K562 (cell line): ENCODE results near the gene NUP205. TPM values are rescaled to one million over a fixed set of nuclear protein-coding genes. Genes with fewer than 3 reads are reported as not detected.

Experiments used
- NR2F6 ChIP-seq: fragments of 450-650 bp; formaldehyde crosslinking; IDR thresholded peaks from 2 replicates; pipeline ENCODE4 v1.4.0; 2020; ENCODE audit warnings: mild to moderate bottlenecking
- polyA plus RNA-seq, 8 experiments: library from polyadenylated mRNA; depleted of rRNA in 4 of 8; stranded (reverse) in 5 of 8; unstranded in 3 of 8; fragments of >200 nt; fragmentation: Nextera tagmentation in 2 of 8; fragmentation: Illumina TruSeq in 1 of 8; extraction: Ambion mirVana in 2 of 8; extraction: Trizol in 1 of 8; gene quantifications; 2 replicates each; pipeline versions ENCODE4 v1.2.1 to v1.2.3, GENCODE V29; 2011 to 2014; ENCODE audit warnings: inconsistent platforms in 1 of 8, missing spikeins in 1 of 8
- total RNA-seq, 7 experiments: library from RNA; depleted of rRNA in 6 of 7; stranded (reverse); fragments of >200 nt in 6 of 7; fragmentation: Illumina TruSeq in 2 of 7; extraction: Trizol in 2 of 7; gene quantifications; 2 replicates each; pipeline versions ENCODE4 v1.2.1 to v1.2.3, GENCODE V29; 2011 to 2021; ENCODE audit warnings: low replicate concordance in 1 of 7
- TF ChIP-seq, protein P1 (sequence below), 2 experiments: fragments of 450-650 bp in 1 of 2; sonication (generic) in 1 of 2; formaldehyde crosslinking in 1 of 2; IDR thresholded peaks; 2 replicates each; pipeline versions ENCODE4 v1.7.1 to v1.9.0; 2016 to 2022; ENCODE audit warnings: inconsistent platforms in 1 of 2, mild to moderate bottlenecking in 1 of 2, missing genetic modification reagents in 1 of 2
- TF ChIP-seq, protein P2 (sequence below): fragments of 250-450 bp; sonication (Bioruptor Pico); IDR thresholded peaks from 2 replicates; pipeline ENCODE4 v1.4.0; 2020; ENCODE audit warnings: mild to moderate bottlenecking, moderate library complexity, borderline replicate concordance

Gene NUP205
- total and polyA plus RNA-seq, 9 of the 15 experiments (the other 6 are each of a cell fraction or from before 2014, with no cell fraction given): 101 to 282 (median 193) TPM

- TF ChIP-seq, protein P1, sequence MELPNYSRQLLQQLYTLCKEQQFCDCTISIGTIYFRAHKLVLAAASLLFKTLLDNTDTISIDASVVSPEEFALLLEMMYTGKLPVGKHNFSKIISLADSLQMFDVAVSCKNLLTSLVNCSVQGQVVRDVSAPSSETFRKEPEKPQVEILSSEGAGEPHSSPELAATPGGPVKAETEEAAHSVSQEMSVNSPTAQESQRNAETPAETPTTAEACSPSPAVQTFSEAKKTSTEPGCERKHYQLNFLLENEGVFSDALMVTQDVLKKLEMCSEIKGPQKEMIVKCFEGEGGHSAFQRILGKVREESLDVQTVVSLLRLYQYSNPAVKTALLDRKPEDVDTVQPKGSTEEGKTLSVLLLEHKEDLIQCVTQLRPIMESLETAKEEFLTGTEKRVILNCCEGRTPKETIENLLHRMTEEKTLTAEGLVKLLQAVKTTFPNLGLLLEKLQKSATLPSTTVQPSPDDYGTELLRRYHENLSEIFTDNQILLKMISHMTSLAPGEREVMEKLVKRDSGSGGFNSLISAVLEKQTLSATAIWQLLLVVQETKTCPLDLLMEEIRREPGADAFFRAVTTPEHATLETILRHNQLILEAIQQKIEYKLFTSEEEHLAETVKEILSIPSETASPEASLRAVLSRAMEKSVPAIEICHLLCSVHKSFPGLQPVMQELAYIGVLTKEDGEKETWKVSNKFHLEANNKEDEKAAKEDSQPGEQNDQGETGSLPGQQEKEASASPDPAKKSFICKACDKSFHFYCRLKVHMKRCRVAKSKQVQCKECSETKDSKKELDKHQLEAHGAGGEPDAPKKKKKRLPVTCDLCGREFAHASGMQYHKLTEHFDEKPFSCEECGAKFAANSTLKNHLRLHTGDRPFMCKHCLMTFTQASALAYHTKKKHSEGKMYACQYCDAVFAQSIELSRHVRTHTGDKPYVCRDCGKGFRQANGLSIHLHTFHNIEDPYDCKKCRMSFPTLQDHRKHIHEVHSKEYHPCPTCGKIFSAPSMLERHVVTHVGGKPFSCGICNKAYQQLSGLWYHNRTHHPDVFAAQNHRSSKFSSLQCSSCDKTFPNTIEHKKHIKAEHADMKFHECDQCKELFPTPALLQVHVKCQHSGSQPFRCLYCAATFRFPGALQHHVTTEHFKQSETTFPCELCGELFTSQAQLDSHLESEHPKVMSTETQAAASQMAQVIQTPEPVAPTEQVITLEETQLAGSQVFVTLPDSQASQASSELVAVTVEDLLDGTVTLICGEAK (IDR thresholded peaks at IDR 0.05): no peak
- TF ChIP-seq, protein P1 (CRISPR knock-in tag; IDR thresholded peaks at IDR 0.05): no peak
- TF ChIP-seq NR2F6 (CRISPR knock-in tag): no peak
- TF ChIP-seq, protein P2, sequence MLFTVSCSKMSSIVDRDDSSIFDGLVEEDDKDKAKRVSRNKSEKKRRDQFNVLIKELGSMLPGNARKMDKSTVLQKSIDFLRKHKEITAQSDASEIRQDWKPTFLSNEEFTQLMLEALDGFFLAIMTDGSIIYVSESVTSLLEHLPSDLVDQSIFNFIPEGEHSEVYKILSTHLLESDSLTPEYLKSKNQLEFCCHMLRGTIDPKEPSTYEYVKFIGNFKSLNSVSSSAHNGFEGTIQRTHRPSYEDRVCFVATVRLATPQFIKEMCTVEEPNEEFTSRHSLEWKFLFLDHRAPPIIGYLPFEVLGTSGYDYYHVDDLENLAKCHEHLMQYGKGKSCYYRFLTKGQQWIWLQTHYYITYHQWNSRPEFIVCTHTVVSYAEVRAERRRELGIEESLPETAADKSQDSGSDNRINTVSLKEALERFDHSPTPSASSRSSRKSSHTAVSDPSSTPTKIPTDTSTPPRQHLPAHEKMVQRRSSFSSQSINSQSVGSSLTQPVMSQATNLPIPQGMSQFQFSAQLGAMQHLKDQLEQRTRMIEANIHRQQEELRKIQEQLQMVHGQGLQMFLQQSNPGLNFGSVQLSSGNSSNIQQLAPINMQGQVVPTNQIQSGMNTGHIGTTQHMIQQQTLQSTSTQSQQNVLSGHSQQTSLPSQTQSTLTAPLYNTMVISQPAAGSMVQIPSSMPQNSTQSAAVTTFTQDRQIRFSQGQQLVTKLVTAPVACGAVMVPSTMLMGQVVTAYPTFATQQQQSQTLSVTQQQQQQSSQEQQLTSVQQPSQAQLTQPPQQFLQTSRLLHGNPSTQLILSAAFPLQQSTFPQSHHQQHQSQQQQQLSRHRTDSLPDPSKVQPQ (CRISPR knock-in tag): no peak
These were observed 42.5 kb downstream of the NUP205 start (continued) for GRCh38 chr7:135600226-135600625.
